ENCODE measurements around the gene STXBP4. TPM values are rescaled to one million over a fixed set of nuclear protein-coding genes. Genes with fewer than 3 reads are reported as not detected.

The STXBP4 gene
- total RNA-seq, 1 donor from 2014 or later, result 31.8 TPM

DNA sequence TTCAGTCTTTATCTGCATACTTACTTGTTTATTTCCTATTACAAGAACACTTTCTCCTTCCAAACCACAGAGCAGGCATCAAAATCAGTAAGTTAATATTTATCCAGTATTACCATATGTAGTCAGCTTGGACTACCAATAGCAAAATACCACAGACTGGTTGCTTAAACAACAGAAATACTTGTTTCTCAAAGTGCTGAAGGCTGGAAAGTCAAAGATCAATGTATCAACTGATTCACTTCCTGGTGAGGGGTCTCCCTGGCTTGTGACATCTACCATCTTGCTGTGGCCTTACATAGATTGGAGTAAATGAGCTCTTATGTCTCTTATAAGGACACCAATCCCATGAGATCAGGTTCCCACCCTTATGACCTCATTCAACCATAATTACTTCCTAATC is 2.6 kb downstream of the STXBP4 start:
- TF ChIP-seq, protein P1, sequence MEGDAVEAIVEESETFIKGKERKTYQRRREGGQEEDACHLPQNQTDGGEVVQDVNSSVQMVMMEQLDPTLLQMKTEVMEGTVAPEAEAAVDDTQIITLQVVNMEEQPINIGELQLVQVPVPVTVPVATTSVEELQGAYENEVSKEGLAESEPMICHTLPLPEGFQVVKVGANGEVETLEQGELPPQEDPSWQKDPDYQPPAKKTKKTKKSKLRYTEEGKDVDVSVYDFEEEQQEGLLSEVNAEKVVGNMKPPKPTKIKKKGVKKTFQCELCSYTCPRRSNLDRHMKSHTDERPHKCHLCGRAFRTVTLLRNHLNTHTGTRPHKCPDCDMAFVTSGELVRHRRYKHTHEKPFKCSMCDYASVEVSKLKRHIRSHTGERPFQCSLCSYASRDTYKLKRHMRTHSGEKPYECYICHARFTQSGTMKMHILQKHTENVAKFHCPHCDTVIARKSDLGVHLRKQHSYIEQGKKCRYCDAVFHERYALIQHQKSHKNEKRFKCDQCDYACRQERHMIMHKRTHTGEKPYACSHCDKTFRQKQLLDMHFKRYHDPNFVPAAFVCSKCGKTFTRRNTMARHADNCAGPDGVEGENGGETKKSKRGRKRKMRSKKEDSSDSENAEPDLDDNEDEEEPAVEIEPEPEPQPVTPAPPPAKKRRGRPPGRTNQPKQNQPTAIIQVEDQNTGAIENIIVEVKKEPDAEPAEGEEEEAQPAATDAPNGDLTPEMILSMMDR (IDR thresholded peaks at IDR 0.05; ENCODE audit: unreplicated experiment), result no peak
- peaks cover 15% of the 10 kb centered on the region for H3K4me1 Mint-ChIP-seq
- H3K4me3 Mint-ChIP-seq, result no peak overlapping the region
- no peak for DNase-seq (ENCODE audit: low spot score in 2 of 2, unreplicated experiment in 2 of 2)
- H3K36me3 Mint-ChIP-seq, result peaks cover 7% of the 10 kb centered on the region
- peaks cover 4% of the 10 kb centered on the region for H3K9me3 Mint-ChIP-seq
- no peaks in the 10 kb centered on the region for H3K27me3 Mint-ChIP-seq (ENCODE audit: low read depth)
- H3K27ac Mint-ChIP-seq, result no peak overlapping the region

DNA sequence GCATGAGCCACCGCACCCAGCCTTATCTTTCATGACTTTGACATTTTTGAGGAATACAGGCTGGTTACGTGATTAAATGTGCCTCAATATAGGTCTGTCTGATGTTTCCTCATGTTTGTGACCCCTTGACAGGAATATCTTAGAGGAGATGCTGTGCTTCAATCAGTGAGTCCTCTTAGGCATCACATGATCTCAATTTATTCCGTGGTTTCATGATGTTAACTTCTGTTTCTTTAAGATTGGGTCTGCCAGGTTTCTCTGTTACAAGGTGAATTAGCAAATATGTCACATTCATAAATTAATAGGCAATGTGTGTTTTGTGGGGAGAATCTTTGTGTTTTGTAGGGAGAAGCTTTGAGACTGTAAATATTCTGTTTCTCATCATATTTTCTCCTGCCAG is 3.3 kb downstream of the STXBP4 start:
- H3K4me1 Mint-ChIP-seq, result peaks cover 8% of the 10 kb centered on the region
- TF ChIP-seq, protein P1 (IDR thresholded peaks at IDR 0.05; ENCODE audit: unreplicated experiment), result no peak
- no peak overlapping the region for H3K27ac Mint-ChIP-seq
- DNase-seq (ENCODE audit: low spot score in 2 of 2, unreplicated experiment in 2 of 2), result no peak
- H3K27me3 Mint-ChIP-seq (ENCODE audit: low read depth), result no peaks in the 10 kb centered on the region
- H3K36me3 Mint-ChIP-seq, result peaks cover 11% of the 10 kb centered on the region
- H3K9me3 Mint-ChIP-seq, result peaks cover 8% of the 10 kb centered on the region
- no peak overlapping the region for H3K4me3 Mint-ChIP-seq

DNA sequence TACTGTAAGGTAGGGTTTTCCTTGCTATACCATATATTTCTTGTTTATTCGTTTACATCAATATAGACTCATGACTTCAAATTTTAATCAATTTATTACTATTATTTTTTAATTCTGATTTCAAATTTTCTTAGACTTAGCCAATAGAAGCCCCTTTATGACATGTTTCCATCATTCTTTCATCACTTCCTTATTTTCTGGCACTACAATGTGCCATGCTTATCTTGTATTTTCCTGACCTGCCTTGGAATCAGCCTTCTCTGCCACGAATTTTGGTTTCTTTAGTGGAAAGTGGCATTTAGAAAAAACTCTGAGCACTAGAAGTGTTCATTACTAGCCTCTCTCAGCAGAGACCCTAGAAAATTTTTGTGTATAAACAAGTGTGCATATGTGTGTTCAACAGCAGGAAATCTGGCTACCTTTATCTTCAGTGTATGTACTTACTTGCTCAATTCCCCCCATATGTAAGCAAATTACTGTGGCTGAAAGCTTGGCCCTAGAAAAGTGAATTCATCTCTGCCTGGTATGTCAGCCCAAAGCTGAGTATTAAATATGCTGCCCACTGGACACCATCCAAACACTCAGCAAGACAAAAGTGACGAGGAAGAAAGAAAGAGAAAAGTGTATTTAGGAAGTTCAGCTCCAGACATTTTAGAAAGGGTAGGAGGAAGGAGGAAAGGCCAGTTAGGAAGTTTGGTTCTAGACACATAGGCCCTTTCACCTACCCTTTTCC is 4.0 kb downstream of the STXBP4 start:
- H3K27me3 Mint-ChIP-seq (ENCODE audit: low read depth), result no peaks in the 10 kb centered on the region
- peaks cover 1% of the 10 kb centered on the region for H3K4me1 Mint-ChIP-seq
- H3K36me3 Mint-ChIP-seq, result peaks cover 13% of the 10 kb centered on the region
- no peak overlapping the region for H3K4me3 Mint-ChIP-seq
- DNase-seq (ENCODE audit: low spot score in 2 of 2, unreplicated experiment in 2 of 2), result no peak
- TF ChIP-seq, protein P1 (IDR thresholded peaks at IDR 0.05; ENCODE audit: unreplicated experiment), result no peak
- H3K27ac Mint-ChIP-seq, result no peak overlapping the region
- H3K9me3 Mint-ChIP-seq, result peaks cover 10% of the 10 kb centered on the region

DNA sequence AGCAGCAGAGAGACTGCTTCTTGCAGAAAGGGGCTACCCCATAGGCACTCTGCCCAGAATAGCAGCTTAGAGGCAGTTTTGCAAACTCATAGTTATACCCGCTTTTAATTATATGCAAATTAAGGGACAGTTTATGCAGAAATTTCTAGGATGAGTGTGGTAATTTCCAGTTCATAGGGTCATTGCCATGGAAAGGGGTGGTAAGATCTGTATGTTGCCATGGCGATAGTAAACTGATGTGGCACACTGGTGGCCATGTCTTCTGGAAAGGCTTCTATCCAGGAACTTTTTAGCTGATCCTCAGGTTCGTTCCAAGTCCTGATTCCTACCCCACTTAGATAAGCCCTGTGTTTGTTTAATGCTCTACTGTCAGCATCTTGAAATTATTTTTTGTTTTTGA is 6.2 kb downstream of the STXBP4 start:
- H3K27me3 Mint-ChIP-seq (ENCODE audit: low read depth), result no peaks in the 10 kb centered on the region
- TF ChIP-seq, protein P1 (IDR thresholded peaks at IDR 0.05; ENCODE audit: unreplicated experiment), result no peak
- H3K27ac Mint-ChIP-seq, result no peak overlapping the region
- no peak overlapping the region for H3K4me3 Mint-ChIP-seq
- DNase-seq (ENCODE audit: low spot score in 2 of 2, unreplicated experiment in 2 of 2), result no peak
- peaks cover 19% of the 10 kb centered on the region for H3K9me3 Mint-ChIP-seq
- peaks cover 22% of the 10 kb centered on the region for H3K36me3 Mint-ChIP-seq
- peaks cover 2% of the 10 kb centered on the region for H3K4me1 Mint-ChIP-seq

DNA sequence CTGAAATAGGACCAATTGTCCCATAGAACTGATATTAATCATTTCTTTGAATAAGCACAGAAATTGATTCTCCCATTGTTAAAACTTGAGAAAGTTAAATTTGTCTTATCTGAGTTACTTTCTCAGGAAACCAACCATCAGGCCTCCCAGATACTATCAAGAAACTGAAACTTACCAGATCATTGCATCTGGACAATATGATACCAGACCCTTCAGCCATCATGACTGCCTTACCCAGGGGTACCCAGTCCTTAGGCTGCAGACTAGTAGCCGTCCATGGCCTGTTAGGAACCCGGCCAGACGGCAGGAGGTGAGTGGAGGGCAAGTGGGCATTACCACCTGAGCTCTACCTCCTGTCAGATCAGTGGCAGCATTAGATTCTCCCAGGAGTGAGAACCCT is 7.8 kb downstream of the STXBP4 start:
- H3K27ac Mint-ChIP-seq, result no peak overlapping the region
- TF ChIP-seq, protein P1 (IDR thresholded peaks at IDR 0.05; ENCODE audit: unreplicated experiment), result no peak
- peaks cover 28% of the 10 kb centered on the region for H3K9me3 Mint-ChIP-seq
- no peak overlapping the region for H3K4me3 Mint-ChIP-seq
- DNase-seq (ENCODE audit: low spot score in 2 of 2, unreplicated experiment in 2 of 2), result no peak
- H3K4me1 Mint-ChIP-seq, result peaks cover 2% of the 10 kb centered on the region
- no peaks in the 10 kb centered on the region for H3K27me3 Mint-ChIP-seq (ENCODE audit: low read depth)
- peaks cover 30% of the 10 kb centered on the region for H3K36me3 Mint-ChIP-seq
